Activated CD8-positive, alpha-beta memory T cell treated with anti-CD3 and anti-CD28 coated beads, Interleukin-2, amount 50 U/mL, for 1 hour (primary cell): ENCODE data around the gene LILRB3.
A peak's percentile ranks its signal among the peaks of the same experiment; 100 is the strongest.
"Not testable (repeated sequence)": the region's sequence is repeated elsewhere in the genome, so short reads cannot be mapped to it uniquely, and the experiment has no call there.

Experiments used
- DNase-seq: peaks from one replicate; pipeline ENCODE4 v3.0.0-alpha.2; 2020; ENCODE audit errors: extremely low read depth

LILRB3 gene

GRCh38 chr19:54189735-54190502 lies 32.9 kb downstream of the LILRB3 start:
- peak; percentile 100 for DNase-seq

- DNase-seq = no peak
Measured at GRCh38 chr19:54189145-54189734, 33.6 kb downstream of the LILRB3 start, which contains the start of gene MBOAT7. TSS of gene MBOAT7 (minus strand) at chr19:54189580. CDS start at chr19:54188508, 1,072 bp downstream.

GRCh38 chr19:54188215-54188871 lies 34.5 kb downstream of the LILRB3 start:
- DNase-seq = no peak

GRCh38 chr19:54186934-54187381 lies 35.8 kb downstream of the LILRB3 start:
- no peak for DNase-seq

GRCh38 chr19:54186351-54186750 lies 36.5 kb downstream of the LILRB3 start:
- no peak for DNase-seq

- no peak for DNase-seq
Measured at GRCh38 chr19:54183431-54183830, 39.4 kb downstream of the LILRB3 start.

- not testable (repeated sequence) for DNase-seq
Measured at GRCh38 chr19:54181894-54182293, 40.9 kb downstream of the LILRB3 start.

GRCh38 chr19:54180691-54181091 lies 42.1 kb downstream of the LILRB3 start:
- DNase-seq = no peak

- no peak for DNase-seq
Measured at GRCh38 chr19:54179921-54180461, 42.8 kb downstream of the LILRB3 start.

GRCh38 chr19:54179262-54179852 lies 43.5 kb downstream of the LILRB3 start:
- no peak for DNase-seq

- DNase-seq = no peak
Measured at GRCh38 chr19:54178581-54179261, 44.1 kb downstream of the LILRB3 start.

- no peak for DNase-seq
Measured at GRCh38 chr19:54173951-54174834, 48.6 kb downstream of the LILRB3 start.

- DNase-seq = no peak
Measured at GRCh38 chr19:54173359-54173699, 49.5 kb downstream of the LILRB3 start.

- DNase-seq = no peak
Measured at GRCh38 chr19:54172471-54173358, 50.1 kb downstream of the LILRB3 start, which contains the start of gene TMC4. TSS of gene TMC4 (minus strand) at chr19:54173160. CDS start at chr19:54173117, 43 bp downstream.

GRCh38 chr19:54171736-54172431 lies 50.9 kb downstream of the LILRB3 start:
- DNase-seq = not testable (repeated sequence)

- DNase-seq = no peak
Measured at GRCh38 chr19:54169149-54169740, 53.6 kb downstream of the LILRB3 start.

GRCh38 chr19:54168174-54168917 lies 54.5 kb downstream of the LILRB3 start:
- DNase-seq = peak; percentile 66
